HCT116 (cell line): ENCODE measurements around the gene URM1. TPM values are rescaled to one million over a fixed set of nuclear protein-coding genes. Genes with fewer than 3 reads are reported as not detected.

ENCODE experiments used
- ATAC-seq: fragments of 200-7000 bp; cut with Tn5 transposase; 2 replicates; pipeline ENCODE4 v1.9.1; 2020; ENCODE audit warnings: mild to moderate bottlenecking, moderate library complexity
- BruUV-seq: library from RNA; stranded (reverse); fragments of 400-500 nt; replicated peaks from 2 replicates; lab custom pipeline; 2021; lab: Mats Ljungman, UMichigan
- CTCF ChIA-PET: fragments of 300-600 bp; sonication (Branson Sonifier 250); formaldehyde crosslinking; loops from one replicate; lab custom pipeline; 2021; ENCODE audit warnings: antibody characterized with exemption; lab: Charles Lee
- POLR2A ChIA-PET: fragments of 300-600, 350-600 bp; sonication (Branson Sonifier 250); formaldehyde crosslinking; loops from one replicate; lab custom pipeline; 2021; ENCODE audit warnings: antibody characterized with exemption; lab: Charles Lee
- RAD21 ChIA-PET, 2 experiments: fragments of 300-600 bp; sonication (Branson Sonifier 250); formaldehyde crosslinking; loops; one replicate each; lab custom pipeline; 2023; ENCODE audit warnings: low total read pairs in 2 of 2; ENCODE audit not compliant: uncharacterized antibody in 2 of 2, unreplicated experiment in 2 of 2, low non-redundant PET in 1 of 2; lab: Charles Lee
- DNase-seq: peaks from one replicate; pipeline ENCODE4 v3.0.0-alpha.2; 2010; ENCODE audit warnings: low read depth, low spot score
- H2AFZ ChIP-seq: fragments of 200-600 bp; shearing (Covaris generic), sonication (generic); 2 replicates; pipeline ENCODE4 v1.6.1; 2017; ENCODE audit warnings: low read depth, mixed run types, mixed read lengths, antibody characterized with exemption, low read length; ENCODE audit not compliant: poor library complexity, severe bottlenecking
- H3K27ac ChIP-seq: 2 replicates; pipeline ENCODE4 v1.5.1; 2012; ENCODE audit warnings: low read depth, low read length
- H3K27me3 ChIP-seq: fragments of 200-600 bp; sonication (generic); 2 replicates; pipeline ENCODE4 v1.6.1; 2016; ENCODE audit warnings: mixed run types, low read length, mixed read lengths; ENCODE audit not compliant: insufficient read depth
- H3K36me3 ChIP-seq, 2 experiments: fragments of 200-500 bp in 1 of 2; fragments of 200-600 bp in 1 of 2; sonication (Bioruptor generic) in 1 of 2; sonication (generic) in 1 of 2; 2 replicates each; pipeline versions ENCODE4 v1.5.1 to v1.6.1; 2014 to 2016; ENCODE audit warnings: low read length in 2 of 2, inconsistent platforms in 1 of 2, mixed read lengths in 1 of 2, mixed run types in 1 of 2; ENCODE audit not compliant: insufficient read depth in 2 of 2, control insufficient read depth in 1 of 2
- H3K4me1 ChIP-seq, 2 experiments: fragments of 200-600 bp in 1 of 2; sonication (generic) in 1 of 2; 2 replicates each; pipeline versions ENCODE4 v1.5.1 to v1.6.1; 2012 to 2017; ENCODE audit warnings: low read length in 2 of 2, inconsistent platforms in 1 of 2, mild to moderate bottlenecking in 1 of 2, mixed read lengths in 1 of 2, mixed run types in 1 of 2, moderate library complexity in 1 of 2; ENCODE audit not compliant: insufficient read depth in 2 of 2, control insufficient read depth in 1 of 2
- H3K4me2 ChIP-seq: fragments of 200-600 bp; sonication (generic); 2 replicates; pipeline ENCODE4 v1.6.1; 2017; ENCODE audit warnings: mixed run types, low read length, mixed read lengths
- H3K4me3 ChIP-seq, 2 experiments: fragments of 200-600 bp in 1 of 2; sonication (generic) in 1 of 2; replicated peaks in 1 of 2; 2 replicates each; pipeline ENCODE4 v1.5.1; 2011 to 2016; ENCODE audit warnings: low read length in 2 of 2, control low read depth in 1 of 2, low read depth in 1 of 2, mild to moderate bottlenecking in 1 of 2, mixed read lengths in 1 of 2, mixed run types in 1 of 2
- H3K79me2 ChIP-seq: fragments of 200-600 bp; sonication (generic); 2 replicates; pipeline ENCODE4 v1.6.1; 2017; ENCODE audit warnings: mild to moderate bottlenecking, mixed run types, low read length, moderate library complexity, mixed read lengths; ENCODE audit not compliant: insufficient read depth
- H3K9ac ChIP-seq: fragments of 200-600 bp; sonication (generic); 2 replicates; pipeline ENCODE4 v1.6.1; 2016; ENCODE audit warnings: low read length, mixed read lengths
- H3K9me2 ChIP-seq: fragments of 200-600 bp; sonication (generic), shearing (Covaris generic); 2 replicates; pipeline ENCODE4 v1.6.1; 2017; ENCODE audit warnings: mixed run types, mild to moderate bottlenecking, moderate library complexity; ENCODE audit not compliant: insufficient read depth
- H3K9me3 ChIP-seq, 2 experiments: fragments of 200-500 bp in 1 of 2; fragments of 200-600 bp in 1 of 2; sonication (Bioruptor generic) in 1 of 2; sonication (generic) in 1 of 2; 2 replicates each; pipeline ENCODE4 v1.6.1; 2014 to 2017; ENCODE audit warnings: low read length in 2 of 2, mixed read lengths in 2 of 2, inconsistent platforms in 1 of 2, low read depth in 1 of 2, mild to moderate bottlenecking in 1 of 2, mixed run types in 1 of 2, moderate library complexity in 1 of 2; ENCODE audit not compliant: control insufficient read depth in 1 of 2, insufficient read depth in 1 of 2
- H4K20me1 ChIP-seq: fragments of 200-600 bp; sonication (generic), shearing (Covaris generic); 2 replicates; pipeline ENCODE4 v1.6.1; 2017; ENCODE audit warnings: mixed run types, mild to moderate bottlenecking, moderate library complexity; ENCODE audit not compliant: insufficient read depth
- CTCF ChIP-seq, 3 experiments: fragments of 200-600 bp in 1 of 3; sonication (generic) in 1 of 3; IDR thresholded peaks in 2 of 3; conservative IDR thresholded peaks in 1 of 3; 2 replicates each; pipeline ENCODE4 v1.5.1; 2012 to 2017; ENCODE audit warnings: low read depth in 2 of 3, low read length in 2 of 3, antibody characterized with exemption in 1 of 3, borderline replicate concordance in 1 of 3, control low read depth in 1 of 3, mild to moderate bottlenecking in 1 of 3, mixed read lengths in 1 of 3, mixed run types in 1 of 3, moderate library complexity in 1 of 3; ENCODE audit not compliant: insufficient read depth in 1 of 3
- EGR1 ChIP-seq: IDR thresholded peaks from 2 replicates; pipeline ENCODE4 v1.6.1; 2012; ENCODE audit warnings: low read depth
- POLR2A ChIP-seq: IDR thresholded peaks from 2 replicates; pipeline ENCODE4 v1.7.0; 2011; ENCODE audit warnings: borderline replicate concordance; ENCODE audit not compliant: insufficient read depth, insufficient read length; ENCODE audit errors: extremely low read depth
- POLR2AphosphoS5 ChIP-seq: IDR thresholded peaks from 2 replicates; pipeline ENCODE4 v1.6.1; 2011; ENCODE audit warnings: mild to moderate bottlenecking, low read depth, low read length, moderate library complexity
- SP1 ChIP-seq: IDR thresholded peaks from 2 replicates; pipeline ENCODE4 v1.6.1; 2012; ENCODE audit warnings: low read depth
- TCF7L2 ChIP-seq: IDR thresholded peaks from 2 replicates; pipeline ENCODE4 v1.7.0; 2011; ENCODE audit warnings: borderline replicate concordance, inconsistent platforms; ENCODE audit not compliant: insufficient read depth, insufficient read length; ENCODE audit errors: extremely low read depth
- YY1 ChIP-seq: IDR thresholded peaks from 2 replicates; pipeline ENCODE4 v1.6.1; 2011; ENCODE audit warnings: low read length, low read depth, moderate library complexity, mild to moderate bottlenecking; ENCODE audit not compliant: insufficient replicate concordance; ENCODE audit errors: extremely low read depth
- intact Hi-C: fragments of 100-400 bp; cut with micrococcal nuclease; formaldehyde crosslinking; loops from 2 replicates; pipeline ENCODE4 v1.10.0; 2022
- total RNA-seq: library from RNA; stranded (reverse); gene quantifications from one replicate; pipeline ENCODE4 v1.2.1, GENCODE V29; 2021; ENCODE audit not compliant: unreplicated experiment

URM1 gene
- total RNA-seq, 1 experiment from 2014 or later, result 51.6 TPM

- ATAC-seq, result no peak
- BruUV-seq, result no TSS peak
These were observed 48.1 kb downstream of the URM1 start for GRCh38 chr9:128419061-128419925.

DNA sequence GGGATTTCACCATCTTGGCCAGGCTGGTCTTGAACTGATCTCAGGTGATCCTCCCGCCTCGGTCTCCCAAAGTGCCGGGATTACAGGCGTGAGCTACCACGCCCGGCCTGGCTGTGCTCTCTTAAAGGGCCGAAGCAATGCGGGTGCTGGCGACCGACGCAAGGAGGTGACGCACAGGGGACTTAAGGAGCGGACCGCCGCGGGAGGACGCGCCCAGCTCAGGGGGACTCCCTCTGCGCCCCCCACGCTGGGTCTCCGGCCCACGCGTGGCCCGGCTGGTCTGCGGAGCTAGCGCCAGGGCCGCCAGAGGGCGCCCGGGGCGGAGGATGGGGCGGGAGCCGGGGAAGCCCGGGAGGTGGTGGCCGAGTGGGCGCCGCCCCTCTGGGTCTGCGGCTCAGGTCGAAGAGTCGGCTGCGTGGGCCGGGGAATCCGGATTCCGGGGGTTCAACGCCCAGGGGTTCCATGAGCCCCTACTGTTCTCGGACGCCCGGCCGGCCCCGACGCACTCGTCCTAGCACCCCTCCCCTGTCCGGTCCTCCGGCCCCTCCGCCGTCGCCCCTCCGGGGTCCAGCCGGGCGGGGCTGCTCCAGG, 49.0 kb downstream of the URM1 start:
- H3K27ac ChIP-seq, result peak overlapping the region; percentile 78
- intact Hi-C loops, result no loop called here
- BruUV-seq, result no TSS peak

More at GRCh38 chr9:128419061-128419925, 48.1 kb downstream of the URM1 start:
- Histone ChIP-seq H3K27ac (no peak overlapping the region), H3K4me2 (peak overlapping the region; percentile 94), H3K9me3 (no peaks in the 10 kb centered on the region), H3K9me2 (no peaks in the 10 kb centered on the region), H4K20me1 (no peaks in the 10 kb centered on the region), H3K36me3 (no peaks in the 10 kb centered on the region), H2AFZ (no peak overlapping the region), H3K9ac (peak overlapping the region; percentile 78; the same call in 1 of the 2 replicates), H3K4me3 (no peak overlapping the region; a peak in 1 of 4 replicates), H3K27me3 (no peaks in the 10 kb centered on the region), H3K4me1 (peaks cover 31 to 57% of the 10 kb centered on the region in 2 experiments), H3K79me2 (no peaks in the 10 kb centered on the region)
- ChIA-PET RAD21 (interaction anchor here (0.8 to 1.5 kb wide), 3 partner anchors 19 to 124 kb away, joined by 3 to 8 read pairs (median 3); no protein-coding TSS in a partner anchor), CTCF (interaction anchor here (0.9 to 2.7 kb wide), 13 partner anchors 8 to 216 kb away, joined by 3 to 21 read pairs (median 9); no protein-coding TSS in a partner anchor), POLR2A (interaction anchor here (0.7 to 1.4 kb wide), 3 partner anchors 20 to 408 kb away, joined by 3 to 4 read pairs (median 3); no protein-coding TSS in a partner anchor)
- DNase-seq, result no peak
- no peak for TF ChIP-seq SP1
- TF ChIP-seq TCF7L2, result peak; percentile 5
- intact Hi-C loops, result no loop called here

More for the DNA sequence above, 49.0 kb downstream of the URM1 start:
- Histone ChIP-seq H4K20me1 (no peaks in the 10 kb centered on the region), H3K9ac (peak overlapping the region; percentile 78), H3K27me3 (no peaks in the 10 kb centered on the region), H3K79me2 (no peaks in the 10 kb centered on the region), H3K9me2 (no peaks in the 10 kb centered on the region), H3K9me3 (no peaks in the 10 kb centered on the region), H3K4me3 (peak overlapping the region; percentile 79 to 93), H3K4me1 (peaks cover 31 to 51% of the 10 kb centered on the region in 2 experiments), H2AFZ (peak overlapping the region; percentile 93), H3K36me3 (no peaks in the 10 kb centered on the region), H3K4me2 (peak overlapping the region; percentile 94)
- RAD21 ChIA-PET, result interaction anchor here (0.8 to 1.5 kb wide), 4 partner anchors 18 to 125 kb away, joined by 3 to 8 read pairs (median 3); no protein-coding TSS in a partner anchor
- DNase-seq (no peak), ATAC-seq (peak; percentile 81)
- POLR2A ChIA-PET, result interaction anchor here (1.1 to 1.8 kb wide), 6 partner anchors 8 to 58 kb away, joined by 3 to 5 read pairs (median 4); partner anchors contain the start of gene ODF2
- no peak for TF ChIP-seq EGR1
- TF ChIP-seq YY1, result peak; percentile 30
- peak in 2 of 3 experiments; percentile 78 to 80; a peak in 4 of 6 replicates for TF ChIP-seq CTCF (IDR thresholded peaks at IDR 0.05 in 2 of 3, conservative IDR thresholded peaks at IDR 0.05 in 1 of 3; ENCODE audit: borderline replicate concordance in 1 of 3, insufficient read depth in 1 of 3, low read depth in 2 of 3, low read length in 2 of 3)
- peak; percentile 42; the same call in 1 of the 2 replicates for TF ChIP-seq POLR2AphosphoS5
- TF ChIP-seq POLR2A, result peak; percentile 18
- CTCF ChIA-PET, result interaction anchor here (0.6 to 2.7 kb wide), 19 partner anchors 8 to 864 kb away, joined by 3 to 21 read pairs (median 4); partner anchors contain the start of gene URM1
